PFSK-1 (cell line): ENCODE data around the gene ANAPC16.
A peak's percentile ranks its signal among the peaks of the same experiment; 100 is the strongest.

ENCODE experiments used
- FOXP2 ChIP-seq: optimal IDR thresholded peaks from 2 replicates; pipeline ENCODE3; 2011; ENCODE audit warnings: borderline replicate concordance, control low read depth, inconsistent platforms; ENCODE audit not compliant: insufficient read depth; ENCODE audit errors: extremely low read length, extremely low read depth
- POLR2AphosphoS5 ChIP-seq: IDR thresholded peaks from 2 replicates; pipeline ENCODE4 v1.6.1; 2012; ENCODE audit warnings: low read depth, mild to moderate bottlenecking, control low read depth, low read length, moderate library complexity
- SIN3A ChIP-seq: IDR thresholded peaks from 2 replicates; pipeline ENCODE4 v1.6.1; 2012; ENCODE audit warnings: mild to moderate bottlenecking, low read length, moderate library complexity, borderline replicate concordance; ENCODE audit not compliant: insufficient read depth
- TAF1 ChIP-seq: IDR thresholded peaks from 2 replicates; pipeline ENCODE4 v1.6.1; 2012; ENCODE audit warnings: low read length, control low read depth, borderline replicate concordance; ENCODE audit not compliant: insufficient read depth
- TF ChIP-seq, protein P1 (sequence below), 2 experiments: IDR thresholded peaks; 2 replicates each; pipeline versions ENCODE4 v1.6.1 to v1.8.0; 2011 to 2012; ENCODE audit warnings: low read depth in 2 of 2, low read length in 2 of 2, control low read depth in 1 of 2, inconsistent platforms in 1 of 2, mild to moderate bottlenecking in 1 of 2, moderate library complexity in 1 of 2; ENCODE audit not compliant: insufficient read depth in 1 of 2

The ANAPC16 gene

GRCh38 chr10:72252972-72253371 lies 37.2 kb downstream of the ANAPC16 start:
- no peak for TF ChIP-seq FOXP2
- no peak for TF ChIP-seq POLR2AphosphoS5
- TF ChIP-seq SIN3A: no peak
- TF ChIP-seq, protein P1, sequence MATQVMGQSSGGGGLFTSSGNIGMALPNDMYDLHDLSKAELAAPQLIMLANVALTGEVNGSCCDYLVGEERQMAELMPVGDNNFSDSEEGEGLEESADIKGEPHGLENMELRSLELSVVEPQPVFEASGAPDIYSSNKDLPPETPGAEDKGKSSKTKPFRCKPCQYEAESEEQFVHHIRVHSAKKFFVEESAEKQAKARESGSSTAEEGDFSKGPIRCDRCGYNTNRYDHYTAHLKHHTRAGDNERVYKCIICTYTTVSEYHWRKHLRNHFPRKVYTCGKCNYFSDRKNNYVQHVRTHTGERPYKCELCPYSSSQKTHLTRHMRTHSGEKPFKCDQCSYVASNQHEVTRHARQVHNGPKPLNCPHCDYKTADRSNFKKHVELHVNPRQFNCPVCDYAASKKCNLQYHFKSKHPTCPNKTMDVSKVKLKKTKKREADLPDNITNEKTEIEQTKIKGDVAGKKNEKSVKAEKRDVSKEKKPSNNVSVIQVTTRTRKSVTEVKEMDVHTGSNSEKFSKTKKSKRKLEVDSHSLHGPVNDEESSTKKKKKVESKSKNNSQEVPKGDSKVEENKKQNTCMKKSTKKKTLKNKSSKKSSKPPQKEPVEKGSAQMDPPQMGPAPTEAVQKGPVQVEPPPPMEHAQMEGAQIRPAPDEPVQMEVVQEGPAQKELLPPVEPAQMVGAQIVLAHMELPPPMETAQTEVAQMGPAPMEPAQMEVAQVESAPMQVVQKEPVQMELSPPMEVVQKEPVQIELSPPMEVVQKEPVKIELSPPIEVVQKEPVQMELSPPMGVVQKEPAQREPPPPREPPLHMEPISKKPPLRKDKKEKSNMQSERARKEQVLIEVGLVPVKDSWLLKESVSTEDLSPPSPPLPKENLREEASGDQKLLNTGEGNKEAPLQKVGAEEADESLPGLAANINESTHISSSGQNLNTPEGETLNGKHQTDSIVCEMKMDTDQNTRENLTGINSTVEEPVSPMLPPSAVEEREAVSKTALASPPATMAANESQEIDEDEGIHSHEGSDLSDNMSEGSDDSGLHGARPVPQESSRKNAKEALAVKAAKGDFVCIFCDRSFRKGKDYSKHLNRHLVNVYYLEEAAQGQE (IDR thresholded peaks at IDR 0.05; ENCODE audit: insufficient read depth in 1 of 2, low read depth in 2 of 2, low read length in 2 of 2): no peak
- no peak for TF ChIP-seq TAF1

DNA sequence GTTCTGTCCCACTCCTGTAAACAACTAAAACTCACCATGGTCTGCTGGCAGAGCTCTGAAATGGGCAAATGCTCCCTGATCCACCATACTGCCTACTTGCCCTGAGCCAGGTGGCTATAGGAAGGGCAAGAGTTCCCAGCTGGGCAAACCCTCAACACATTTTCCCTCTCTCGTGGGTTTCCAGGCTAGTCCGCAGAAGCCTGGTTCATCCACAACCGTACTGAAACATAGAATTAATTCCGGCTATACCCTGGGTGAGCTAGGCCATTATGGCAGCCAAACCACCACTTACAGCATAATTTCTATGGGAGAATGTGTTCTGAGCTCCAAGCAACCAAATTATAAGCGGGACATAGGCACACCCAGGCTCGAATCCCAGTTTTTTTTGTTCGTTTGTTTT lies 37.8 kb downstream of the ANAPC16 start:
- TF ChIP-seq POLR2AphosphoS5 (no peak), SIN3A (no peak), TAF1 (no peak), FOXP2 (no peak)
- TF ChIP-seq, protein P1 (IDR thresholded peaks at IDR 0.05; ENCODE audit: insufficient read depth in 1 of 2, low read depth in 2 of 2, low read length in 2 of 2): no peak

DNA sequence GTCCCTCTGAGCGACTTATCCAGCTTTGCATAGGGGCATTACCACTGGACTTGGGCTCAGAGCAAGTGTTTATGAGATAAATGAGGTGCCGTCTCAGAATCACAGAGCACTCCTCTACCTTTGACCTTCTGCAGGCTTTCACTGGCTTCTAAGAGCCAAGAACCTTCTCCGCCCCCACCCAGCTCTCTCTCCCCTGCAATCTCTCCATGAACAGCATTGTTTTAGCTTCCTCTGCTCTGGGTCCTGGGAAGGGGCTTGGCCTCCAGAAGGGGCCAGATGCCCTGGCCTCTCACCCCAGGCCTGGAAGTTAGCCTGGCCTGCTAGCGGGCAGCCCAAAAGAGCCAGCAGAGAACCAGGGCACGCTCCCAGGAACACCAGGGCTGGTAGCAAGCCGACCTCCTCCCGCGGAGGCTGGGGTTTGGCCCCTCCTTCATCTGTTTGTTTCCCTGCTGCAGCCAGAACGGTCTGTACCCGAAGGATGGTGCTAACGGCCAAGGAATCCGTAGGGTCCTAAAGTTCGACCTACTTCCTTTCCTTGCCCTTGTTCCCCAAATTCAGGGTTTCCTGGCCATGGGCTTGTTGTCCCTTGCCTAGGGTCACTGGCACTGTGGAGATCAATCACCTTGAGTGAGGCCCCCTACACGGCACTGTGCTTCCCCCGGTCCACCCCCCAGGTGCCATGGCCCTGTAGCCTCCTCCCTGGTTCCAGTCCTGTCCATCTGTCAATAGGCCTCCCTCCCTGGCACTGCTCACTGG lies 39.2 kb downstream of the ANAPC16 start:
- peak; percentile 63 for TF ChIP-seq FOXP2
- TF ChIP-seq TAF1: no peak
- TF ChIP-seq, protein P1 (IDR thresholded peaks at IDR 0.05; ENCODE audit: insufficient read depth in 1 of 2, low read depth in 2 of 2, low read length in 2 of 2): no peak
- no peak for TF ChIP-seq SIN3A
- 0 out of 2 replicates have a peak, but pooled peaks have one; percentile 39 for TF ChIP-seq POLR2AphosphoS5

DNA sequence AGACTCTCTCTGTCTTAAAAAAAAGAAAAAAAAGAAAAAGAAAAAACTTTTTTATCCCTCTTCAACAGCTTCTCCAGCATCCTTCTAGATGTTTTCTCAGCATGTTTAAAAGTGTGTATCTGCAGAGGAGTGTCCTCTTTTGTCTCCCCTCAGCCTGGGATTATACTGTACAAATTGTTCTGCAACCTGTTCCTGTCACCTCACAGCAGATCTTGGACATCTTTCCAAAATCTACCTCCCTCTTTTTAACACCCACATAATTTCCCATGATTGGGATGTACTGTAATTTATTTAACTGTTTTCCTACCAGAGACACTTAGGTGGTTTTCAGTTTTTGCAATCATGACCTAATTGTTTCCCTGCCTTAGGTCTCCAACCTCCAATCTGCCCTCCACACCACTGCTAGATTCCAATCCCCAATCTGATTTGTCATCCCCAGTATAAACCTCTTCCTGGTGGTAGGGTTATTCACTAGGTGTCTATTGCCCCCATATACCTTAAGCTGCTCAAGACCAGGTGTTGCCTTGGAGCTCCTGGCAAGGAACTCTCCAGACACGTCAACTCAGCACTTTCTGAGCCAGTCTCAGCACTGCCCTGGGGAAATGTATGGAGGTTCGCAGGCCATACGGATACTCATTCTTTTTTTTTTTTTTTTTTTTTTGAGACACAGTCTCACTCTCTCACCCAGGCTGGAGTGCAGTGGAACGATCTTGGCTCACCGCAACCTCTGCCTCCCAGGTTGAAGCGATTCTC lies 40.3 kb downstream of the ANAPC16 start:
- no peak for TF ChIP-seq SIN3A

- TF ChIP-seq TAF1: no peak
- TF ChIP-seq FOXP2: no peak
Measured at GRCh38 chr10:72257051-72257892, 41.5 kb downstream of the ANAPC16 start.
